Eye (tissue), 1 donor: ENCODE data around the gene SDS.

Experiments
- DNase-seq: peaks from one replicate; pipeline ENCODE4 v3.0.0-alpha.2; 2015

The SDS gene

DNA sequence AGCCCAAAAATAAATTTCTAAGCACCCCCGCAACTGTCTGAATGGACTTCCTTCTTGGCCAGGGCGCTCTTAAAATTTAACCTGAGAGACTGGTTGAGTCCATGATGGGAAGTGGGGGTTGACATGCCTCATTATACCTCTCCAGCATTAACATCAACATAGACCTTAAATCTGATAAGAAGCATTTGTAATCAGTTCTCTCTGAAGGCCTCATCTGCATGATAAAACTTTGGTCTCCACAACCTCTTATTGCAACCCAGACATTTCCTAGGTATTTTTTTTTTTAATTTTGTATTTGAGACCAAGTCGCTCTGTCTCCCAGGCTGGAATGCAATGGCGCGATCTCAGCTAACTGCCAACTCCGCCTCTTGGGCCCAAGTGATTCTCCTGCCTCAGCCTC is 58.4 kb downstream of the SDS start:
- DNase-seq = no peak
